Heart right ventricle (tissue), 16 donors: Measurements from ENCODE around the gene PPM1L. TPM values are rescaled to one million over a fixed set of nuclear protein-coding genes. Genes with fewer than 3 reads are reported as not detected.
A peak's percentile ranks its signal among the peaks of the same experiment; 100 is the strongest.

Experiments
- ATAC-seq, 8 donors: fragments of 200-7000 bp; cut with Tn5 transposase; one replicate each; pipeline ENCODE4 v1.9.1; 2020; ENCODE audit warnings: mild to moderate bottlenecking in 8 of 8, moderate library complexity in 8 of 8, moderate number of reproducible peaks in 1 of 8
- DNase-seq, 2 donors: peaks; one replicate each; pipeline ENCODE4 v3.0.0-alpha.2; 2020
- H3K27ac ChIP-seq, 10 donors: fragments of 200-600 bp; sonication (generic) in 2 of 10; one replicate each; pipeline versions ENCODE4 v1.5.0 to v1.8.0; 2020 to 2022; ENCODE audit warnings: mild to moderate bottlenecking in 3 of 10
- H3K27me3 ChIP-seq, 7 donors: fragments of 200-600 bp; one replicate each; pipeline ENCODE4 v1.8.0; 2021 to 2022; ENCODE audit warnings: mild to moderate bottlenecking in 2 of 7
- H3K36me3 ChIP-seq, 9 donors: fragments of 200-600 bp; sonication (generic) in 1 of 9; one replicate each; pipeline versions ENCODE4 v1.5.0 to v1.8.0; 2020 to 2022; ENCODE audit warnings: mild to moderate bottlenecking in 2 of 9
- H3K4me1 ChIP-seq, 9 donors: fragments of 200-600 bp; sonication (generic) in 1 of 9; one replicate each; pipeline versions ENCODE4 v1.5.0 to v1.8.0; 2020 to 2022; ENCODE audit warnings: mild to moderate bottlenecking in 4 of 9
- H3K4me3 ChIP-seq, 10 donors: fragments of 200-600 bp; sonication (generic) in 2 of 10; one replicate each; pipeline versions ENCODE4 v1.5.0 to v1.8.0; 2020 to 2022; ENCODE audit warnings: mild to moderate bottlenecking in 7 of 10, moderate library complexity in 2 of 10
- H3K9me3 ChIP-seq, 11 donors: fragments of 200-600 bp in 10 of 11; sonication (generic) in 2 of 11; one replicate each; pipeline versions ENCODE4 v1.5.0 to v1.8.0; 2013 to 2022; ENCODE audit warnings: mild to moderate bottlenecking in 2 of 11, control low read depth in 1 of 11, moderate library complexity in 1 of 11
- WGBS, 2 donors: extraction: QIAGEN DNeasy Blood & Tissue Kit; methylation state at CpG; one replicate each; pipeline ENCODE4 v1.1.7; 2013; ENCODE audit warnings: inconsistent platforms in 1 of 2; 5-methylcytosine and 5-hydroxymethylcytosine counted together
- intact Hi-C, 10 donors: fragments of 100-400 bp; cut with DNase I; formaldehyde crosslinking; loops; one replicate each; pipeline versions ENCODE4 v1.11.1 to v1.14.2; 2022
- polyA plus RNA-seq, 2 donors: library from polyadenylated mRNA; stranded (reverse); fragments of 200-250 nt; gene quantifications; one replicate each; pipeline ENCODE4 v1.2.3, GENCODE V29; 2013
- total RNA-seq, 10 donors: library from RNA; stranded (reverse); fragmentation: NEBNext Ultra II Directional in 3 of 10; extraction: Animal tissue kit (Norgen Biotek cat#: 25700) in 3 of 10; gene quantifications; one replicate each; pipeline versions ENCODE4 v1.2.1 to v1.2.4, GENCODE V29; 2021 to 2023
- TF ChIP-seq, protein P1 (sequence below), 9 donors: fragments of 200-600 bp; sonication (generic) in 2 of 9; IDR thresholded peaks; one replicate each; pipeline versions ENCODE4 v1.5.0 to v1.8.0; 2021 to 2022; ENCODE audit warnings: antibody characterized with exemption in 9 of 9, mild to moderate bottlenecking in 5 of 9, moderate library complexity in 1 of 9
- donor health status: Arrhythmogenic right ventricular cardiomyopathy.
- donor health status: ischemic (EF 13 %, LVEDD 7.1; RV severe dilation, severe dysfunction).
- donor health status: healthy with polysubstance abuse.
- donor health status: DM: no; HTN: yes; CAD: no.
- donor health status: DM: no; HTN: no; CAD: no.
- donor health status: ischemic (EF 25% LVEDD 6.9; RV normal size, moderate dysfunction).
- donor health status: ischemic (EF 25% LVEDD 5.7; RV mildly dilated, moderate dysfunction).
- donor health status: healthy.
- donor health status: DM: yes; HTN: yes; CAD: no.
- donor health status: Ischemic cardiomyopathy.
- donor health status: ischemic (EF 35%, LVEDD 5.7; RV mildly dilated, moderate dysfunction).
- donor health status: nonischemic (EF 11% LVEDD 7.7; RV severe dilation, severe dysfunction).
- donor health status: DM: yes; HTN: yes; CAD: no.
- donor health status: PGD.
- donor health status: ischemic (EF 29% LVEDD 5.4; RV normal size, mild dysfunction).
- donor health status: nonischemic (EF 23%, LVEDD 6.1; RV moderate dilation, normal function).

PPM1L gene
- total and polyA plus RNA-seq, 12 donors, result 4.4 to 55.5 (median 37.7) TPM

GRCh38 chr3:160808838-160809237, 52.8 kb downstream of the PPM1L start:
- peaks cover 6 to 78% (median 48%) of the 10 kb centered on the region in 9 donors for H3K4me1 ChIP-seq
- 45 to 63% methylated on average over 3 of the region's 3 CpGs for WGBS, 2 donors
- no peaks in the 10 kb centered on the region for H3K9me3 ChIP-seq
- peak overlapping the region; percentile 38 to 87 (median 79) for H3K27ac ChIP-seq
- H3K27me3 ChIP-seq, result no peaks in the 10 kb centered on the region
- no peak overlapping the region for H3K4me3 ChIP-seq
- ATAC-seq (peak; percentile 68 to 89 (median 84)), DNase-seq (peak; percentile 42 to 55)
- intact Hi-C loops, result loop anchor here in 1 of 10 donors (5.0 kb wide), 1 partner anchor 52 kb away; the partner anchor contains the start of gene PPM1L
- H3K36me3 ChIP-seq, result no peaks in the 10 kb centered on the region
- TF ChIP-seq, protein P1, sequence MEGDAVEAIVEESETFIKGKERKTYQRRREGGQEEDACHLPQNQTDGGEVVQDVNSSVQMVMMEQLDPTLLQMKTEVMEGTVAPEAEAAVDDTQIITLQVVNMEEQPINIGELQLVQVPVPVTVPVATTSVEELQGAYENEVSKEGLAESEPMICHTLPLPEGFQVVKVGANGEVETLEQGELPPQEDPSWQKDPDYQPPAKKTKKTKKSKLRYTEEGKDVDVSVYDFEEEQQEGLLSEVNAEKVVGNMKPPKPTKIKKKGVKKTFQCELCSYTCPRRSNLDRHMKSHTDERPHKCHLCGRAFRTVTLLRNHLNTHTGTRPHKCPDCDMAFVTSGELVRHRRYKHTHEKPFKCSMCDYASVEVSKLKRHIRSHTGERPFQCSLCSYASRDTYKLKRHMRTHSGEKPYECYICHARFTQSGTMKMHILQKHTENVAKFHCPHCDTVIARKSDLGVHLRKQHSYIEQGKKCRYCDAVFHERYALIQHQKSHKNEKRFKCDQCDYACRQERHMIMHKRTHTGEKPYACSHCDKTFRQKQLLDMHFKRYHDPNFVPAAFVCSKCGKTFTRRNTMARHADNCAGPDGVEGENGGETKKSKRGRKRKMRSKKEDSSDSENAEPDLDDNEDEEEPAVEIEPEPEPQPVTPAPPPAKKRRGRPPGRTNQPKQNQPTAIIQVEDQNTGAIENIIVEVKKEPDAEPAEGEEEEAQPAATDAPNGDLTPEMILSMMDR (IDR thresholded peaks at IDR 0.05), result no peak

GRCh38 chr3:160809453-160809852, 53.4 kb downstream of the PPM1L start:
- Histone ChIP-seq H3K27me3 (no peaks in the 10 kb centered on the region), H3K9me3 (no peaks in the 10 kb centered on the region), H3K4me1 (peaks cover 6 to 72% (median 46%) of the 10 kb centered on the region in 9 donors), H3K27ac (peak overlapping the region; percentile 38 to 87 (median 79)), H3K36me3 (no peaks in the 10 kb centered on the region), H3K4me3 (no peak overlapping the region)
- TF ChIP-seq, protein P1 (IDR thresholded peaks at IDR 0.05), result no peak
- intact Hi-C loops, result loop anchor here in 1 of 10 donors (5.0 kb wide), 1 partner anchor 52 kb away; the partner anchor contains the start of gene PPM1L
- peak in 7 of 8 donors; percentile 17 to 74 (median 43) for ATAC-seq
- 21 to 45% methylated on average over 2 of the region's 2 CpGs for WGBS, 2 donors
- DNase-seq, result no peak

DNA sequence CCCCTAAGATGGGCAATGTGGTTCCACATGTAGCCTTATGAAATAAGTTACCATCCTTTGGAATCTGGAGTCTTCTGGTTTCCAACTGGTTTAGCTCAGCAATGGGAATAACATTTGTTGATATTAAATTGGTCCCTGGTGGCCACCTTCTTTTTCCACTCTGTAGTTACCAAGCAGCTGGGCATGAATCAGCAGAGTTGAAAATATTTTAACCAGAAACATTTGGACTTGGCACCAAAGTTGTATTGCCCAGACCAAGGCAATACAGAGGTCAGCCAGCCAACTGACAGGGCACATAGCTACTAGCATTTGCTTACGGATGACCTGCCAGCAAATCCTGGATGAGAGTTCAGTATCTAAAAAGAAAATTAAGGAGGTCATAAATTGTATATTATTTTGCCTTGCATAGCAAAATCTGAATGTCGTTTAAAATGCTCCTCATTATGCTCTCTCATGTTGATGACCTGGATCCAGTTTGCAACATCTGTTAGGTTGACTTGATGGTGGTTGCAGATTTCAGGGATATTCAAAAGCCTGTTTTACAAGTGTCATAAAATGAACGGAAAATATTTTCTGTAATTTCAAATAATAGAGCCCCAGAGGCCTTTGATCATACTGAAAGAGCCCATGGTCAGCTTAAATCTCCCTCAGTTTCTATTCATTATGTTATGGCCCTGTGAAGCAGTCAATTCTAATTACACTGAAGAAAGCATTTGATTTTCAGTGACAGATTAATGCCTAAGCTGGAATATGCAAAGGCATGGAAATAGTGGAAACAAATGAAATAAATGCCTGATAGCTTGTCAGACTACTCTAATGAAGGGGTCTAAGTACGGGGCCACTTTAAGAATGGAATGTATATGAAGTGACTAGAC, 54.6 kb downstream of the PPM1L start:
- Histone ChIP-seq H3K27ac (peak overlapping the region in 9 of 10 donors; percentile 38 to 87 (median 81)), H3K27me3 (no peaks in the 10 kb centered on the region), H3K9me3 (no peaks in the 10 kb centered on the region), H3K4me1 (peaks cover 6 to 64% (median 35%) of the 10 kb centered on the region in 9 donors), H3K4me3 (no peak overlapping the region), H3K36me3 (no peaks in the 10 kb centered on the region)
- WGBS, 2 donors, result 65 to 69% methylated on average over 4 of the region's 4 CpGs
- DNase-seq (no peak), ATAC-seq (peak in 6 of 8 donors; percentile 17 to 44 (median 31))
- intact Hi-C loops, result no loop called here
- TF ChIP-seq, protein P1 (IDR thresholded peaks at IDR 0.05), result no peak

DNA sequence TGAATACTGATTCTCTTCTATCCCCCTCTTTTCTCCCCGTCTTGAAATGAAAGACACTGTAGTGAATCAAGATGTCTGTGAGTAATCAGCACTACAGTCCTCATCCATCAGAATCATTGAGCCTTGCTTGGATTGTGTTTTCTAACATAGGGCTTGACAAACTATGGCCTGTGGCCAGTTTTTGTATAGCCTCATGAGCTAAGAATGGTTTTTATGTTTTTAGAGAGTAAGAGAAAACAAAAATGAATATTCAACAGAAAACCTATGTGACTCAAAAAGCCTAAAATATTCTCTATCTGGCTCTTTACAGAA, 55.2 kb downstream of the PPM1L start:
- TF ChIP-seq, protein P1 (IDR thresholded peaks at IDR 0.05), result no peak

More for the DNA sequence above, 55.2 kb downstream of the PPM1L start:
- intact Hi-C loops, result no loop called here
- Histone ChIP-seq H3K27me3 (no peaks in the 10 kb centered on the region), H3K9me3 (no peaks in the 10 kb centered on the region), H3K36me3 (no peaks in the 10 kb centered on the region), H3K4me3 (no peak overlapping the region), H3K27ac (peak overlapping the region in 8 of 10 donors; percentile 31 to 87 (median 82)), H3K4me1 (peaks cover 4 to 63% (median 31%) of the 10 kb centered on the region in 9 donors)
- ATAC-seq (no peak), DNase-seq (no peak)
- 65 to 76% methylated on average over 1 of the region's 1 CpG for WGBS, 2 donors
